ENCODE measurements around the gene GART.
"Not testable (repeated sequence)": the region's sequence is repeated elsewhere in the genome, so short reads cannot be mapped to it uniquely, and the experiment has no call there.

Gene GART

DNA sequence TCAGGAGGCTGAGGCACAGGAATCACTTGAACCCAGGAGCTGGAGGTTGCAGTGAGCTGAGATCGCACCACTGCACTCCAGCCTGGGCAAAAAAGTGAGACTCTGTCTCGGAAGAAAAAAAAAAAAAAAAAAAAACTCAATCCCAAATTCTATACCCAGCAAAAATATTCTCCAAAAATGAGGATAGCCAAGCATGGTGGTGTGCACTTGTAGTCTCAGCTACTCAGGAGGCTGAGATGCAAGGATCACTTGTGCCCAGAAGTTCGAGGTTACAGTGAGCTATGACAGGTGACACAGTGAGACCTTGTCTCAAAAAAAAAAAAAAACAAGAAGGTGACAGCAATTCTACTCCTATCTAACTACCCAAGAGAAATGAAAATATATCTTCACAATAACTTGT is 68.6 kb downstream of the GART start:
- no peak for DNase-seq (ENCODE audit: low read depth in 1 of 2, low spot score in 1 of 2)

DNA sequence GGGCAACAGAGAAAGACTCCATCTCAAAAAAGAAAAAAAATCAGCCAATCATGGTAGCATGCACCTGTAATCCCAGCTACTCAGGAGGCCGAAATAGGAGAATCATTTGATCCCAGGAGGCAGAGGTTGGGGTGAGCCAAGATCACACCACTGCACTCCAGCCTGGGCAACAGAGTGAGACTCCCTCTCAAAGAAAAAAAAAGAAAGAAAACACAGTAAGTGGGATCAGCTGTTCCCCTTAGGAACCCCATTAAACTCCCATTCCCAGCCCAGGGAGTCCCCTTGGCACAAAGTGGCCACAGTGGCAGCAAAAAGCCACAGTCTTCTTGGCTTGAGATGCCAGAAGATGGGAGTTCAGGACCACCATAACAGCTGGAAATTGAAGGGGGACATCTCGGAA is 71.2 kb downstream of the GART start:
- no peak for DNase-seq (ENCODE audit: low read depth in 1 of 2, low spot score in 1 of 2)

- DNase-seq (ENCODE audit: low read depth in 1 of 2, low spot score in 1 of 2), result not testable (repeated sequence)
These were observed 72.7 kb downstream of the GART start for GRCh38 chr21:33469183-33469582.

DNA sequence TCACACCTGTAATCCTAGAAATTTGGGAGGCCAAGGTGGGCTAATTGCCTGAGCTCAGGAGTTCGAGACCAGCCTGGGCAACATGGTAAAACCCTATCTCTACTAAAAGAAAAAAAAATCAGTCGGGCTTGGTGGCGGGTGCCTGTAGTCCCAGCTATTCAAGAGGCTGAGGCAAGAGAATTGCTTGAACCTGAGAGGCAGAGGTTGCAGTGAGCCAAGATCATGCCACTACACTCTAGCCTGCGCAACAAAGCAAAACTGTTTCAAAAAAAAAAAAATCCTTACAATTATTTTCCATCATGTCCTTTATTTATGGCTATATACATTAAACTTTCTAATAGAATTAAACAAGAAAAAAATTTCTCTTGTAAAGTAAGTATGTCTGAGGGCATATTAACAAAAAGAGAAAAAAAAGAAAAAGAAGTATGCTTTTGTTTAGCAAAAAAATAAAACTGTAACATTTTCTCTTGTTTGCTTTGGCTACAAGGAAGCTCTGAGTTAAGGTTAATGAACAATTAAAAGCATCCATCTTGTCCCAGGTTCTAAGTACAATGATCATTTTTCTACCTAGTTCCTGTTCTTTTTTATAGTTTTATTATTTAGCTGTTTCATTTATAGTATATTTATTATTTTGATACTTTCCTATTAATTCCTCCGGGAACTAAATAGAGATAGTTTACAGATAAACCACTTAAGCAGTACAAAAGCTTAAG is 80.2 kb downstream of the GART start:
- no peak for DNase-seq (ENCODE audit: low read depth in 1 of 2, low spot score in 1 of 2)

DNA sequence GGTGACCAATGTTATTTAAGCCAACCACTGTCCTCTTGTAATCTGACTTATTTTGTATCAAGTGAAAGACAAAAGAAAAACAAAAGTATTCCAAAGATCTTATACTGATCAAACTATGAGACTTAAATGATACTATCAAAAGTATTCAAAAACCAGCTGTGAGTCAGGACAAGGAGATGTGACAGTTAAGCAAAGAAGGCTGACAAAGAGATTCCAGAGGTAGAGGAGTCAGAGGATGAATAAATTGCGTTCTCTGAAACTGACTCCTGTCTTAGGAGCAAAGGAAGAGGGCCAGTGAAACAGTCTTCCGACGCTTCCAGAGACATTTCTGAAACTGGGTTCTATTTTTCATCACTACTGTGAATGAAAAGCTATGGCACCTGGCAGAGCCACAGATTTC is 83.1 kb downstream of the GART start:
- DNase-seq (ENCODE audit: low read depth in 1 of 2, low spot score in 1 of 2), result no peak

DNA sequence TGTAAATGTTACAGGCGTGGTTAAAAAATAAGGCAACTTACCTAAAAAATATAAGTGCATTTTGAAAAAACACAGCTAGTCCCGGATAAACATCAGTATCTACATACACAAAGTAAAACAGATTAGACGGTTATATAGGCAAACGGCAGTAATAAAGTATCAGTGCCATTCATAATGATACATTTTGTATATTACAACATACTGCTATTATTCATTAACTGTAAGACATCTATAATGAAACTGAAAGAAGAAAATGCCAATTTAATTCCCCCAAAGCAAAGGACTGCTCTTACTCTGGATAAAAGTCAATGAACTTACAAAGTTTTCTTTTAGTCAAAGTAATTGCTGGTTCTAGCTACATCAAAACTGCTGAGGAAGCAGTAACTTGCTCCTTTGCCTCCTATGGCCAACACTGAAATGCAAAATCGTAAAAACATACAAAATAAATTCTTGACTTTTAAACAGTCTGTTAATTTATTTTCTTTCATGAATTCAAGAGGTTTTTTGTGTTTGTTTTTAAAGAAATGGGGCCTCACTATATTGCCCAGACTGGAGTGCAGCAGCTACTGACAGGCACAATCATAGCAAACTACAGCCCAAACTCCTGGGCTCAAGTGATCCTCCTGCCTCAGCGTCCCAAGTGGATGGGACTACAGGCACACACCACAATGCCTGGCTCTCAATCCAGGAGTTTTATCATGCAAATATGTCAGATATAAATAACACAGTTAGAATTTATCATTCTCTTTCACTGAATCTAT is 86.1 kb downstream of the GART start:
- no peak for DNase-seq (ENCODE audit: low read depth in 1 of 2, low spot score in 1 of 2)
